ENCODE measurements around the gene C2orf72.
"Not testable (repeated sequence)": the region's sequence is repeated elsewhere in the genome, so short reads cannot be mapped to it uniquely, and the experiment has no call there.

Gene C2orf72

GRCh38 chr2:231013820-231014219, 23.5 kb upstream of the C2orf72 start:
- DNase-seq (ENCODE audit: low read depth), result no peak
- no peak overlapping the region for H3K4me3 ChIP-seq (ENCODE audit: low read depth, low read length)
- no peak for TF ChIP-seq CTCF (IDR thresholded peaks at IDR 0.05; ENCODE audit: control insufficient read depth, extremely low read depth, insufficient read depth)

GRCh38 chr2:231015478-231015877, 21.8 kb upstream of the C2orf72 start:
- no peak for TF ChIP-seq CTCF (IDR thresholded peaks at IDR 0.05; ENCODE audit: control insufficient read depth, extremely low read depth, insufficient read depth)
- no peak for DNase-seq (ENCODE audit: low read depth)
- no peak overlapping the region for H3K4me3 ChIP-seq (ENCODE audit: low read depth, low read length)

- TF ChIP-seq CTCF (IDR thresholded peaks at IDR 0.05; ENCODE audit: control insufficient read depth, extremely low read depth, insufficient read depth), result no peak
- no peak for DNase-seq (ENCODE audit: low read depth)
- H3K4me3 ChIP-seq (ENCODE audit: low read depth, low read length), result no peak overlapping the region
Observed at GRCh38 chr2:231015926-231016325, 21.4 kb upstream of the C2orf72 start.

- no peak for DNase-seq (ENCODE audit: low read depth)
- no peak for TF ChIP-seq CTCF (IDR thresholded peaks at IDR 0.05; ENCODE audit: control insufficient read depth, extremely low read depth, insufficient read depth)
- H3K4me3 ChIP-seq (ENCODE audit: low read depth, low read length), result no peak overlapping the region
Observed at GRCh38 chr2:231016566-231017230, 20.6 kb upstream of the C2orf72 start.

GRCh38 chr2:231017231-231017598, 20.1 kb upstream of the C2orf72 start:
- no peak for TF ChIP-seq CTCF (IDR thresholded peaks at IDR 0.05; ENCODE audit: control insufficient read depth, extremely low read depth, insufficient read depth)
- no peak overlapping the region for H3K4me3 ChIP-seq (ENCODE audit: low read depth, low read length)
- DNase-seq (ENCODE audit: low read depth), result no peak

GRCh38 chr2:231018184-231018583, 19.1 kb upstream of the C2orf72 start:
- TF ChIP-seq CTCF (IDR thresholded peaks at IDR 0.05; ENCODE audit: control insufficient read depth, extremely low read depth, insufficient read depth), result no peak
- H3K4me3 ChIP-seq (ENCODE audit: low read depth, low read length), result no peak overlapping the region
- DNase-seq (ENCODE audit: low read depth), result no peak

GRCh38 chr2:231025059-231025458, 12.3 kb upstream of the C2orf72 start:
- not testable (repeated sequence) for DNase-seq (ENCODE audit: low read depth); H3K4me3 ChIP-seq (ENCODE audit: low read depth, low read length)

All from LNCaP clone FGC (cell line).